Ishikawa (cell line): ENCODE measurements around the gene APOA4.

Experiments used
- CEBPB ChIP-seq: IDR thresholded peaks from 2 replicates; pipeline ENCODE4 v1.6.1; 2012
- CREB1 ChIP-seq: IDR thresholded peaks from 2 replicates; pipeline ENCODE4 v1.6.1; 2012; ENCODE audit warnings: low read depth
- EGR1 ChIP-seq: IDR thresholded peaks from 2 replicates; pipeline ENCODE4 v1.6.1; 2012
- EP300 ChIP-seq: IDR thresholded peaks from 2 replicates; pipeline ENCODE4 v1.6.1; 2012; ENCODE audit warnings: borderline replicate concordance
- FOXM1 ChIP-seq: IDR thresholded peaks from 2 replicates; pipeline ENCODE4 v1.6.1; 2012; ENCODE audit warnings: low read depth, borderline replicate concordance
- MAX ChIP-seq: IDR thresholded peaks from 2 replicates; pipeline ENCODE4 v1.6.1; 2012
- NFIC ChIP-seq: IDR thresholded peaks from 2 replicates; pipeline ENCODE4 v1.6.1; 2012
- RAD21 ChIP-seq: IDR thresholded peaks from 2 replicates; pipeline ENCODE4 v1.6.1; 2012; ENCODE audit warnings: low read depth
- REST ChIP-seq: IDR thresholded peaks from 2 replicates; pipeline ENCODE4 v1.6.1; 2012; ENCODE audit warnings: low read depth, mild to moderate bottlenecking
- TAF1 ChIP-seq: IDR thresholded peaks from 2 replicates; pipeline ENCODE4 v1.6.1; 2012; ENCODE audit warnings: low read depth, mild to moderate bottlenecking
- TCF12 ChIP-seq: IDR thresholded peaks from 2 replicates; pipeline ENCODE4 v1.6.1; 2012; ENCODE audit warnings: low read depth
- TEAD4 ChIP-seq: IDR thresholded peaks from 2 replicates; pipeline ENCODE4 v1.6.1; 2012
- USF1 ChIP-seq: IDR thresholded peaks from 2 replicates; pipeline ENCODE4 v1.6.1; 2012
- YY1 ChIP-seq: IDR thresholded peaks from 2 replicates; pipeline ENCODE4 v1.6.1; 2012; ENCODE audit warnings: low read depth
- ZBTB7A ChIP-seq: IDR thresholded peaks from 2 replicates; pipeline ENCODE4 v1.6.1; 2012; ENCODE audit warnings: low read depth

The APOA4 gene

GRCh38 chr11:116811194-116811593 lies 11.9 kb downstream of the APOA4 start:
- TF ChIP-seq TCF12 (no peak), ZBTB7A (no peak), REST (no peak), EP300 (no peak), EGR1 (no peak), FOXM1 (no peak), NFIC (no peak), USF1 (no peak), CEBPB (no peak), RAD21 (no peak), MAX (no peak), TEAD4 (no peak), YY1 (no peak), CREB1 (no peak), TAF1 (no peak)

GRCh38 chr11:116808262-116809175 lies 14.6 kb downstream of the APOA4 start:
- TF ChIP-seq TAF1 (no peak), RAD21 (no peak)

GRCh38 chr11:116807601-116808261 lies 15.4 kb downstream of the APOA4 start:
- TF ChIP-seq REST = no peak
- TF ChIP-seq YY1 = no peak
- no peak for TF ChIP-seq CREB1
- no peak for TF ChIP-seq MAX
- no peak for TF ChIP-seq EP300
- no peak for TF ChIP-seq TEAD4
- TF ChIP-seq TCF12 = no peak

- TF ChIP-seq CEBPB = no peak
- no peak for TF ChIP-seq RAD21
- TF ChIP-seq EP300 = no peak
- no peak for TF ChIP-seq NFIC
- no peak for TF ChIP-seq YY1
- no peak for TF ChIP-seq MAX
- no peak for TF ChIP-seq USF1
- TF ChIP-seq TEAD4 = no peak
- no peak for TF ChIP-seq TAF1
- no peak for TF ChIP-seq TCF12
- TF ChIP-seq ZBTB7A = no peak
- no peak for TF ChIP-seq CREB1
- TF ChIP-seq FOXM1 = no peak
- no peak for TF ChIP-seq EGR1
- TF ChIP-seq REST = no peak
Observed at GRCh38 chr11:116804001-116804400, 19.1 kb downstream of the APOA4 start.
